ENCODE data around the gene SPIN1. TPM values are rescaled to one million over a fixed set of nuclear protein-coding genes. Genes with fewer than 3 reads are reported as not detected.
A peak's percentile ranks its signal among the peaks of the same experiment; 100 is the strongest.

The SPIN1 gene
- polyA plus RNA-seq, 3 donors, result 11.0 to 14.0 (median 11.3) TPM

DNA sequence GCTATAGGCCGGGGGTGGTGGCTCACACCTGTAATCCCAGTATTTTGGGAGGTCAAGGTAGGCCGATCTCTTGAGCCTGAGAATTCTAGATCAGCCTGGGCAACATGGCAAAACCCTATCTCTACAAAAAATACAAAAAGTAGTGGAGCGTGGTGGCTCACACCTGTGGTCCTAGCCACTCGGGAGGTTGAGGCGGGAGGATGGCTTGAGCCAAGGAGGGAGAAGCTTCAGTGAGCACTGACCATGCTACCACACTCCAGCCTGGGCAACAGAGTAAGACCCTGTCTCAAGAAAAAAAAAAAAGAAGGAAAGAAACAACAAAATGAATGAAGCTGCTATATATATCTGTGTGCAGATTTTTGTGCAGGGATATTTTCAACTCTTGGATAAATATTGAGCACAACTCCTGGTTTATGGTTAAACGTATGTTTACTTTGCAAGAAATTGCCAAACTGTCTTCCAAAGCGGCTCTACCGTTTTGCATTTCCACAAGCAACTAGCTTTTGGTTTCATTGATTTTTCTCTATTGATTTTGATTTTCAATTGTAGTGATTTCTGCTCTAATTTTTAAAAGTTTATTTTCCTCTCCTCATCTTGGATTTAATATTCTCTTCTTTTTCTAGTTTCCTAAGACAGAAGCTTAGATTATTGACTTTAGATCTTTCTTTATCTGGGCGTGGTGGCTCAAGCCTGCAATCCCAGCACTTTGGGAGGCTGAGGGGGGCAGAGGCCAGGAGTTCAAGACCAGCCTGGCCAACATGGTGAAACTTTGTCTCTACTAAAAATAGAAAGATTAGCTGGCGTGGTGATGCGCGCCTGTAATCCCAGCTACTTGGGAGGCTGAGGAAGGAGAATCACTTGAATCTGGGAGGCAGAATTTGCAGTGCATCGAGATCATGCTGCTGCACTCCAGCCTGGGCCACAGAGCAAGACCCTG lies 49.2 kb downstream of the SPIN1 start:
- Histone ChIP-seq H3K4me3 (replicated peaks in 1 of 3; ENCODE audit: low read depth in 2 of 3, low read length in 3 of 3) (no peak overlapping the region), H3K9ac (ENCODE audit: insufficient read depth, low read length, poor library complexity, severe bottlenecking) (no peak overlapping the region), H3K27ac (ENCODE audit: low read depth in 1 of 2, low read length in 2 of 2) (no peak overlapping the region), H3K4me1 (ENCODE audit: control insufficient read depth in 1 of 2, insufficient read depth in 2 of 2, low read length in 2 of 2) (no peaks in the 10 kb centered on the region), H3K27me3 (ENCODE audit: control insufficient read depth in 2 of 2, insufficient read depth in 2 of 2, low read length in 2 of 2) (no peaks in the 10 kb centered on the region), H2AFZ (ENCODE audit: insufficient read depth, low read depth, low read length, poor library complexity, severe bottlenecking) (no peak overlapping the region), H3K79me2 (ENCODE audit: insufficient read depth, low read length) (peaks cover 40% of the 10 kb centered on the region), H3K4me2 (replicated peaks; ENCODE audit: extremely low read depth, low read length, poor library complexity, severe bottlenecking) (no peak overlapping the region), H3K9me3 (replicated peaks in 1 of 2; ENCODE audit: control insufficient read depth in 1 of 2, insufficient read depth in 1 of 2, low read length in 2 of 2) (no peaks in the 10 kb centered on the region), H3K36me3 (replicated peaks in 1 of 2; ENCODE audit: control insufficient read depth in 1 of 2, insufficient read depth in 2 of 2, low read length in 2 of 2) (peaks cover 12 to 36% of the 10 kb centered on the region in 2 donors), H4K20me1 (ENCODE audit: insufficient read depth, low read length) (no peaks in the 10 kb centered on the region)
- WGBS (ENCODE audit: insufficient coverage), result 94% methylated on average over 6 of the region's 13 CpGs
- Mint-ChIP-seq H3K9me3 (peaks cover 0 to 1% (median 0%) of the 10 kb centered on the region in 7 donors), H3K27me3 (ENCODE audit: low read depth in 3 of 3) (no peaks in the 10 kb centered on the region), H3K36me3 (peaks cover 42 to 54% of the 10 kb centered on the region in 2 donors), H3K4me3 (no peak overlapping the region), H3K27ac (peak overlapping the region in 3 of 7 donors; percentile 26 to 43 (median 33)), H3K4me1 (peaks cover 8% of the 10 kb centered on the region)
- TF ChIP-seq, protein P1, sequence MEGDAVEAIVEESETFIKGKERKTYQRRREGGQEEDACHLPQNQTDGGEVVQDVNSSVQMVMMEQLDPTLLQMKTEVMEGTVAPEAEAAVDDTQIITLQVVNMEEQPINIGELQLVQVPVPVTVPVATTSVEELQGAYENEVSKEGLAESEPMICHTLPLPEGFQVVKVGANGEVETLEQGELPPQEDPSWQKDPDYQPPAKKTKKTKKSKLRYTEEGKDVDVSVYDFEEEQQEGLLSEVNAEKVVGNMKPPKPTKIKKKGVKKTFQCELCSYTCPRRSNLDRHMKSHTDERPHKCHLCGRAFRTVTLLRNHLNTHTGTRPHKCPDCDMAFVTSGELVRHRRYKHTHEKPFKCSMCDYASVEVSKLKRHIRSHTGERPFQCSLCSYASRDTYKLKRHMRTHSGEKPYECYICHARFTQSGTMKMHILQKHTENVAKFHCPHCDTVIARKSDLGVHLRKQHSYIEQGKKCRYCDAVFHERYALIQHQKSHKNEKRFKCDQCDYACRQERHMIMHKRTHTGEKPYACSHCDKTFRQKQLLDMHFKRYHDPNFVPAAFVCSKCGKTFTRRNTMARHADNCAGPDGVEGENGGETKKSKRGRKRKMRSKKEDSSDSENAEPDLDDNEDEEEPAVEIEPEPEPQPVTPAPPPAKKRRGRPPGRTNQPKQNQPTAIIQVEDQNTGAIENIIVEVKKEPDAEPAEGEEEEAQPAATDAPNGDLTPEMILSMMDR (IDR thresholded peaks at IDR 0.05), result no peak
- intact Hi-C loops (cut with micrococcal nuclease), result no loop called here
- DNase-seq, result no peak

- peaks cover 8% of the 10 kb centered on the region for H3K4me1 Mint-ChIP-seq
- H3K27ac Mint-ChIP-seq, result no peak overlapping the region
- Histone ChIP-seq H3K9me3 (replicated peaks in 1 of 2; ENCODE audit: control insufficient read depth in 1 of 2, insufficient read depth in 1 of 2, low read length in 2 of 2) (no peaks in the 10 kb centered on the region), H3K4me2 (replicated peaks; ENCODE audit: extremely low read depth, low read length, poor library complexity, severe bottlenecking) (no peak overlapping the region), H2AFZ (ENCODE audit: insufficient read depth, low read depth, low read length, poor library complexity, severe bottlenecking) (no peak overlapping the region), H3K4me3 (replicated peaks in 1 of 3; ENCODE audit: low read depth in 2 of 3, low read length in 3 of 3) (no peak overlapping the region), H3K9ac (ENCODE audit: insufficient read depth, low read length, poor library complexity, severe bottlenecking) (no peak overlapping the region), H3K36me3 (replicated peaks in 1 of 2; ENCODE audit: control insufficient read depth in 1 of 2, insufficient read depth in 2 of 2, low read length in 2 of 2) (peaks cover 1 to 27% of the 10 kb centered on the region in 2 donors), H3K79me2 (ENCODE audit: insufficient read depth, low read length) (peaks cover 49% of the 10 kb centered on the region), H3K27ac (ENCODE audit: low read depth in 1 of 2, low read length in 2 of 2) (no peak overlapping the region), H3K4me1 (ENCODE audit: control insufficient read depth in 1 of 2, insufficient read depth in 2 of 2, low read length in 2 of 2) (no peaks in the 10 kb centered on the region), H4K20me1 (ENCODE audit: insufficient read depth, low read length) (no peaks in the 10 kb centered on the region), H3K27me3 (ENCODE audit: control insufficient read depth in 2 of 2, insufficient read depth in 2 of 2, low read length in 2 of 2) (no peaks in the 10 kb centered on the region)
- TF ChIP-seq, protein P1 (IDR thresholded peaks at IDR 0.05), result no peak
- 20% methylated on average over 1 of the region's 3 CpGs for WGBS (ENCODE audit: insufficient coverage)
- H3K27me3 Mint-ChIP-seq (ENCODE audit: low read depth in 3 of 3), result no peaks in the 10 kb centered on the region
- H3K4me3 Mint-ChIP-seq, result no peak overlapping the region
- intact Hi-C loops (cut with micrococcal nuclease), result no loop called here
- no peak for DNase-seq
- peaks cover 0 to 2% (median 0%) of the 10 kb centered on the region in 7 donors for H3K9me3 Mint-ChIP-seq
- peaks cover 31 to 41% of the 10 kb centered on the region in 2 donors for H3K36me3 Mint-ChIP-seq
Measured at GRCh38 chr9:88438811-88439210, 50.6 kb downstream of the SPIN1 start.

All from CD14-positive monocyte (primary cell).